ENCODE results near the gene RBBP7.

Gene RBBP7

DNA sequence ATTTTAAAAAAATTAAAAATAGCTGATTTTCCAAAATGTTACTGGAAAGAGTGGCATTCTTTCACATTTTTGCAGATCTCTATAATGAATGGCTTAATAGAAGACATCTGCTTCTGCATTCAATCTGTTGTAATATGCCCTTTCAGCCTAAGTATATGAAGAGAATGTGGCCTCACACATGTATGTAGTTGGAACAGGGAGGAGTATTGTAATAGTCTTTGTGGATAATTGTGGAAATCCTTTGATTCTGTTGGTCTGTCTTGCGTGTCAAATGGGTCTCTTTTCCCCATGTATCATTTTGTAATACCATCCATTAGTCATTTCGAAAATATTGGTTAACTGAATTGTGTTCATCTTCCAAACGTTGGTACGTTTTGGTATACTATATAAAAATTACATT is 72.3 kb downstream of the RBBP7 start:
- Histone ChIP-seq H3K4me1 (ENCODE audit: insufficient read depth, insufficient read length) (no peaks in the 10 kb centered on the region), H3K36me3 (ENCODE audit: insufficient read depth, insufficient read length, low read length) (peaks cover 38% of the 10 kb centered on the region), H3K27me3 (ENCODE audit: insufficient read depth, insufficient read length) (no peaks in the 10 kb centered on the region), H3K9me3 (ENCODE audit: insufficient read depth, low read length) (no peaks in the 10 kb centered on the region), H3K4me3 (ENCODE audit: insufficient read length, low read depth) (no peak overlapping the region), H3K9ac (ENCODE audit: insufficient read length, low read depth) (no peak overlapping the region)
- no peak for DNase-seq (ENCODE audit: low read depth, low spot score)
- no peak for TF ChIP-seq SUZ12 (IDR thresholded peaks at IDR 0.05; ENCODE audit: extremely low read depth, insufficient read depth, insufficient read length)
- no peak for TF ChIP-seq ZNF274 (IDR thresholded peaks at IDR 0.05; ENCODE audit: low read depth, low read length)

DNA sequence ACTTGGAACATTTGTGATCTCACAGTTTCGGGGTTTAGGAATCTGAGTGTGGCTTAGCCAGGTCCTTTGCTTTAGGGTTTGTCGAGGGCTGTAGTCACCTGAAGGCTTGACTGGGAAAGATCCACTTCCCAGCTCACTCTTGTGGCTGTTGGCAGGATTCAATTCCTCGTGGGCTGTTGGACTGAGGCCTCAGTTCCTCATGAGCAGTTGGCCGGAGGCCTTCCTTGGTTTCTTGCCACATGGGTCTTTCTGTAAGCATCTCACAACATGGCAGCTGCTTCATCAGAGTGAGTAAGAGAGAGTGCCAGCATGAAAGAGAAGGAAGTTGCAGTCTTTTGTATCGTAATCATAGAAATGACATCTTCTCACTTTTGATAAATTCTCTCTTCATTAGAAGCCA is 72.8 kb downstream of the RBBP7 start:
- Histone ChIP-seq H3K36me3 (ENCODE audit: insufficient read depth, insufficient read length, low read length) (peaks cover 36% of the 10 kb centered on the region), H3K9me3 (ENCODE audit: insufficient read depth, low read length) (no peaks in the 10 kb centered on the region), H3K4me1 (ENCODE audit: insufficient read depth, insufficient read length) (no peaks in the 10 kb centered on the region), H3K27me3 (ENCODE audit: insufficient read depth, insufficient read length) (no peaks in the 10 kb centered on the region), H3K4me3 (ENCODE audit: insufficient read length, low read depth) (no peak overlapping the region), H3K9ac (ENCODE audit: insufficient read length, low read depth) (no peak overlapping the region)
- TF ChIP-seq ZNF274 (IDR thresholded peaks at IDR 0.05; ENCODE audit: low read depth, low read length) (no peak), SUZ12 (IDR thresholded peaks at IDR 0.05; ENCODE audit: extremely low read depth, insufficient read depth, insufficient read length) (no peak), YY1 (IDR thresholded peaks at IDR 0.05; ENCODE audit: insufficient read depth, insufficient read length) (no peak)
- DNase-seq (ENCODE audit: low read depth, low spot score) = no peak

DNA sequence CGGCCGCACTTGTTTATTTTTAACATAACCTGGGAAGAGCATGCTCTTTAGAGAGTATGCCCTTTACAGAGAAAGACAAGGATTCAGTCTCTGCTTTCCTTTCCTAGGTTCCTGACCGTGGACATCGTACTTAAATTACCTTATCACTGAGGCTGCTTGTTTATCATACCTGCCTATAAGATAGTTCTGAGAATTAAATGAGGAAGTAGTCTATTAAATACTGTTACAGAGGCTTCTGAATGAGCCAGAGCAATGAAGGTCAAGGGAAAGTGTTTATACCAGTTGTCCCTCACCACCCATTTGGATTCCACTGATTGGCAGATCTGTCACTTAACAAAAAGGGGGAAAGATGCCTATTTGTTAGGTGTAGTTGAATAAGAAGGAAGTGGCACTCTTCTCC is 73.9 kb downstream of the RBBP7 start:
- peaks cover 41% of the 10 kb centered on the region for H3K36me3 ChIP-seq (ENCODE audit: insufficient read depth, insufficient read length, low read length)
- no peaks in the 10 kb centered on the region for H3K9me3 ChIP-seq (ENCODE audit: insufficient read depth, low read length)
- no peaks in the 10 kb centered on the region for H3K27me3 ChIP-seq (ENCODE audit: insufficient read depth, insufficient read length)
- H3K9ac ChIP-seq (ENCODE audit: insufficient read length, low read depth) = no peak overlapping the region
- DNase-seq (ENCODE audit: low read depth, low spot score) = no peak
- TF ChIP-seq SUZ12 (IDR thresholded peaks at IDR 0.05; ENCODE audit: extremely low read depth, insufficient read depth, insufficient read length) (no peak), YY1 (IDR thresholded peaks at IDR 0.05; ENCODE audit: insufficient read depth, insufficient read length) (no peak), ZNF274 (IDR thresholded peaks at IDR 0.05; ENCODE audit: low read depth, low read length) (no peak)
- no peak overlapping the region for H3K4me3 ChIP-seq (ENCODE audit: insufficient read length, low read depth)
- H3K4me1 ChIP-seq (ENCODE audit: insufficient read depth, insufficient read length) = no peaks in the 10 kb centered on the region

Data from NT2/D1 (cell line).